ENCODE measurements around the gene DOCK8.
A peak's percentile ranks its signal among the peaks of the same experiment; 100 is the strongest.
"Not testable (repeated sequence)": the region's sequence is repeated elsewhere in the genome, so short reads cannot be mapped to it uniquely, and the experiment has no call there.

The DOCK8 gene

GRCh38 chr9:214648-215493 lies at the start of gene DOCK8:
DOCK8 (plus strand) TSS chr9:214865; CDS start chr9:214977, 112 bp downstream.
- DNase-seq (ENCODE audit: low read depth in 2 of 2) = peak in 1 of 2 donors; percentile 56

GRCh38 chr9:169757-170156 lies 44.9 kb upstream of the DOCK8 start:
- DNase-seq (ENCODE audit: low read depth in 2 of 2) = not testable (repeated sequence)

GRCh38 chr9:178140-178825 lies 36.4 kb upstream of the DOCK8 start:
- not testable (repeated sequence) for DNase-seq (ENCODE audit: low read depth in 2 of 2)

- DNase-seq (ENCODE audit: low read depth in 2 of 2) = peak; percentile 67 to 75
These were observed 35.7 kb upstream of the DOCK8 start, which contains the start of gene ZNG1A for GRCh38 chr9:178970-179383. ZNG1A (minus strand) TSS chr9:179056; CDS start chr9:178969, 87 bp downstream.

- DNase-seq (ENCODE audit: low read depth in 2 of 2) = not testable (repeated sequence)
These were observed 15.1 kb upstream of the DOCK8 start for GRCh38 chr9:199601-200000.

GRCh38 chr9:206481-206880 lies 8.2 kb upstream of the DOCK8 start:
- no peak for DNase-seq (ENCODE audit: low read depth in 2 of 2)

GRCh38 chr9:209143-209758 lies 5.4 kb upstream of the DOCK8 start:
- DNase-seq (ENCODE audit: low read depth in 2 of 2) = no peak

- no peak for DNase-seq (ENCODE audit: low read depth in 2 of 2)
These were observed 3.6 kb upstream of the DOCK8 start for GRCh38 chr9:211036-211435.

- DNase-seq (ENCODE audit: low read depth in 2 of 2) = no peak
These were observed 3.1 kb upstream of the DOCK8 start for GRCh38 chr9:211557-211956.

GRCh38 chr9:212297-212696 lies 2.4 kb upstream of the DOCK8 start:
- no peak for DNase-seq (ENCODE audit: low read depth in 2 of 2)

GRCh38 chr9:213901-214300 lies 764 bp upstream of the DOCK8 start:
- not testable (repeated sequence) for DNase-seq (ENCODE audit: low read depth in 2 of 2)

- no peak for DNase-seq (ENCODE audit: low read depth in 2 of 2)
These were observed 366 bp upstream of the DOCK8 start for GRCh38 chr9:214351-214647.

GRCh38 chr9:215631-216155 lies 1.0 kb downstream of the DOCK8 start:
- DNase-seq (ENCODE audit: low read depth in 2 of 2) = no peak

- DNase-seq (ENCODE audit: low read depth in 2 of 2) = no peak
These were observed 2.2 kb downstream of the DOCK8 start for GRCh38 chr9:216866-217265.

GRCh38 chr9:217950-218349 lies 3.3 kb downstream of the DOCK8 start:
- no peak for DNase-seq (ENCODE audit: low read depth in 2 of 2)

- not testable (repeated sequence) for DNase-seq (ENCODE audit: low read depth in 2 of 2)
These were observed 4.4 kb downstream of the DOCK8 start for GRCh38 chr9:219036-219435.

- no peak for DNase-seq (ENCODE audit: low read depth in 2 of 2)
These were observed 5.2 kb downstream of the DOCK8 start for GRCh38 chr9:219670-220365.

GRCh38 chr9:221989-222776 lies 7.5 kb downstream of the DOCK8 start:
- DNase-seq (ENCODE audit: low read depth in 2 of 2) = no peak

- no peak for DNase-seq (ENCODE audit: low read depth in 2 of 2)
These were observed 8.5 kb downstream of the DOCK8 start for GRCh38 chr9:223152-223551.

GRCh38 chr9:224026-224425 lies 9.4 kb downstream of the DOCK8 start:
- DNase-seq (ENCODE audit: low read depth in 2 of 2) = no peak
